Endothelial cell (in vitro differentiated cells): ENCODE measurements around the gene TEX9. TPM values are rescaled to one million over a fixed set of nuclear protein-coding genes. Genes with fewer than 3 reads are reported as not detected.

Experiments
- DNase-seq: peaks from one replicate; pipeline ENCODE4 v3.0.0; 2021; ENCODE audit warnings: low spot score
- H3K27ac Mint-ChIP-seq: one replicate; pipeline ENCODE4 v1.8.0; 2021; ENCODE audit warnings: mixed read lengths, inconsistent platforms; ENCODE audit not compliant: unreplicated experiment
- H3K27me3 Mint-ChIP-seq: one replicate; pipeline ENCODE4 v1.8.0; 2021; ENCODE audit warnings: mild to moderate bottlenecking, moderate library complexity, mixed read lengths, inconsistent platforms; ENCODE audit not compliant: unreplicated experiment
- H3K36me3 Mint-ChIP-seq: one replicate; pipeline ENCODE4 v1.8.0; 2021; ENCODE audit warnings: mild to moderate bottlenecking, low read depth, mixed read lengths, inconsistent platforms; ENCODE audit not compliant: unreplicated experiment
- H3K4me1 Mint-ChIP-seq: one replicate; pipeline ENCODE4 v1.8.0; 2021; ENCODE audit warnings: mild to moderate bottlenecking, mixed read lengths, inconsistent platforms; ENCODE audit not compliant: unreplicated experiment
- H3K4me3 Mint-ChIP-seq: one replicate; pipeline ENCODE4 v1.8.0; 2021; ENCODE audit warnings: mild to moderate bottlenecking, mixed read lengths, inconsistent platforms; ENCODE audit not compliant: unreplicated experiment
- H3K9me3 Mint-ChIP-seq: one replicate; pipeline ENCODE4 v1.8.0; 2021; ENCODE audit warnings: mixed read lengths, inconsistent platforms; ENCODE audit not compliant: unreplicated experiment
- CTCF ChIP-seq: fragments of 200-600 bp; sonication (generic); IDR thresholded peaks from one replicate; pipeline ENCODE4 v1.5.0; 2021; ENCODE audit warnings: antibody characterized with exemption; ENCODE audit not compliant: unreplicated experiment
- total RNA-seq: library from RNA; stranded (reverse); fragmentation: NEBNext Ultra II Directional; extraction: Animal tissue kit (Norgen Biotek cat#: 25700); gene quantifications from one replicate; pipeline ENCODE4 v1.2.1, GENCODE V29; 2021; ENCODE audit not compliant: unreplicated experiment

The TEX9 gene
- total RNA-seq, 1 donor from 2014 or later: 12.8 TPM

GRCh38 chr15:56467616-56468015 lies 102.4 kb downstream of the TEX9 start:
- Mint-ChIP-seq H3K4me1 (peaks cover 9% of the 10 kb centered on the region), H3K9me3 (no peaks in the 10 kb centered on the region), H3K27ac (no peak overlapping the region), H3K27me3 (no peaks in the 10 kb centered on the region), H3K4me3 (no peak overlapping the region), H3K36me3 (no peaks in the 10 kb centered on the region)
- no peak for TF ChIP-seq CTCF
- DNase-seq: no peak

DNA sequence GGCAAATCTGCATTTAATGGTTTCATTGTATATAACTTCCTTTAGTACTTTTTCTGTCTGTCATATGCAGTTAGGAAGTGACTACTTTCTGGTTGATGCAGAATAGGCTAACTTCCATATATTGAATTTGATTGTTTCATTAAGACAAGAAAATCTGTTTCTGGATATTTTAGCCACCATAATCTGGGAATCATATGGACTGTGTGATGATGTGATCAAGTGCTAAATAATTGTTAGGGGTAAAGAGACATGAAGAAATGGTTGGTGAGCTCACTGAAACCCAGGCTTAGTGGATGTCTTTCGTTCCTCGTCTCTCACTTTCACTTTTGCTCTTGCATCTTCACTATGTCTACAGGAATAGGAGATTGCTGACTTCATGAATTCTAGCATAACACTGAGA lies 103.2 kb downstream of the TEX9 start:
- Mint-ChIP-seq H3K9me3 (no peaks in the 10 kb centered on the region), H3K4me3 (no peak overlapping the region), H3K27ac (no peak overlapping the region), H3K4me1 (peaks cover 9% of the 10 kb centered on the region), H3K27me3 (no peaks in the 10 kb centered on the region), H3K36me3 (no peaks in the 10 kb centered on the region)
- TF ChIP-seq CTCF: no peak
- no peak for DNase-seq

- peaks cover 9% of the 10 kb centered on the region for H3K4me1 Mint-ChIP-seq
- TF ChIP-seq CTCF: no peak
- no peak overlapping the region for H3K4me3 Mint-ChIP-seq
- no peaks in the 10 kb centered on the region for H3K9me3 Mint-ChIP-seq
- DNase-seq: no peak
- no peaks in the 10 kb centered on the region for H3K27me3 Mint-ChIP-seq
- H3K27ac Mint-ChIP-seq: no peak overlapping the region
- no peaks in the 10 kb centered on the region for H3K36me3 Mint-ChIP-seq
These were observed 104.3 kb downstream of the TEX9 start for GRCh38 chr15:56469483-56469882.

GRCh38 chr15:56471440-56472069 lies 106.3 kb downstream of the TEX9 start:
- DNase-seq: no peak
- Mint-ChIP-seq H3K4me3 (no peak overlapping the region), H3K4me1 (peaks cover 7% of the 10 kb centered on the region), H3K9me3 (no peaks in the 10 kb centered on the region), H3K27me3 (peaks cover 1% of the 10 kb centered on the region), H3K36me3 (no peaks in the 10 kb centered on the region), H3K27ac (no peak overlapping the region)
- TF ChIP-seq CTCF: no peak

DNA sequence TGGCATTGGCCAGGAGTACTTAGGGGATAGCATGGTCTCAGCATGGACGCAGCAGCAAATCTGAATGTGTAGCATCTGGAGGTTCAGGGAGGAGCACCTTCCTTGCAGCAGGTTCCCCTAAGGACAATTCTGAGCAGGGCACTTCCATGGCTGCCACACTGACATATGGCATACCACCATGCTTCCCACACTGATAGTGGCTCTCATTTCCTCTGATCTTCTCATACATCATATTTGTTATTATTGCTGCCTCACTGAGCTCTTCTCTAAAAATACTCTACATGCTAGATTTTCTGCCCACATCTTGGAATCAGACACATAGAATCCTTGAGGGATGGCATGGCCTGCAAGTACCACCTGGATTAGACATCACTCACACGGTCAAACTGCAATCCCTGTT lies 107.1 kb downstream of the TEX9 start:
- no peak for DNase-seq
- Mint-ChIP-seq H3K27ac (no peak overlapping the region), H3K27me3 (peaks cover 1% of the 10 kb centered on the region), H3K4me3 (no peak overlapping the region), H3K9me3 (no peaks in the 10 kb centered on the region), H3K4me1 (peaks cover 7% of the 10 kb centered on the region), H3K36me3 (no peaks in the 10 kb centered on the region)
- TF ChIP-seq CTCF: no peak
